Stimulated activated CD8-positive, alpha-beta memory T cell treated with anti-CD3 and anti-CD28 coated beads, Interleukin-12 subunit alpha, Interleukin-12 subunit beta, amount 100 ng/mL, for 1 hour (primary cell): ENCODE measurements around the gene DNAJC5G.

Source experiments
- DNase-seq: peaks from one replicate; pipeline ENCODE4 v3.0.0-alpha.2; 2020; ENCODE audit warnings: low read depth

Gene DNAJC5G

GRCh38 chr2:27275211-27276150 is at the start of gene DNAJC5G:
Gene DNAJC5G (plus strand): TSS chr2:27275433. CDS start chr2:27276729, 1,296 bp downstream.
- DNase-seq, result no peak

GRCh38 chr2:27225526-27225925 is 49.7 kb upstream of the DNAJC5G start:
- DNase-seq, result no peak

GRCh38 chr2:27227501-27227900 is 47.7 kb upstream of the DNAJC5G start:
- DNase-seq, result no peak

GRCh38 chr2:27231921-27232320 is 43.3 kb upstream of the DNAJC5G start:
- DNase-seq, result no peak

- no peak for DNase-seq
These were observed 41.9 kb upstream of the DNAJC5G start for GRCh38 chr2:27233341-27233740.

GRCh38 chr2:27236136-27236535 is 39.1 kb upstream of the DNAJC5G start:
- no peak for DNase-seq

- DNase-seq, result no peak
These were observed 38.6 kb upstream of the DNAJC5G start for GRCh38 chr2:27236626-27237025.

- DNase-seq, result no peak
These were observed 37.8 kb upstream of the DNAJC5G start for GRCh38 chr2:27237341-27237945.

- no peak for DNase-seq
These were observed 36.3 kb upstream of the DNAJC5G start for GRCh38 chr2:27238976-27239375.

GRCh38 chr2:27240406-27240805 is 34.8 kb upstream of the DNAJC5G start:
- no peak for DNase-seq

GRCh38 chr2:27241761-27242613 is 33.2 kb upstream of the DNAJC5G start:
- DNase-seq, result no peak

GRCh38 chr2:27242614-27242951 is 32.6 kb upstream of the DNAJC5G start:
- DNase-seq, result no peak

GRCh38 chr2:27243391-27244130 is 31.7 kb upstream of the DNAJC5G start:
- no peak for DNase-seq

- no peak for DNase-seq
These were observed 30.1 kb upstream of the DNAJC5G start for GRCh38 chr2:27245116-27245515.

GRCh38 chr2:27245626-27246025 is 29.6 kb upstream of the DNAJC5G start:
- DNase-seq, result no peak

- no peak for DNase-seq
These were observed 27.3 kb upstream of the DNAJC5G start for GRCh38 chr2:27247893-27248292.

GRCh38 chr2:27249159-27249890 is 25.9 kb upstream of the DNAJC5G start:
- no peak for DNase-seq

- no peak for DNase-seq
These were observed 25.2 kb upstream of the DNAJC5G start for GRCh38 chr2:27249891-27250651.

- no peak for DNase-seq
These were observed 24.4 kb upstream of the DNAJC5G start for GRCh38 chr2:27250652-27251379.

GRCh38 chr2:27251766-27252165 is 23.5 kb upstream of the DNAJC5G start:
- no peak for DNase-seq
